ENCODE measurements around the gene SMOC1.

The SMOC1 gene

GRCh38 chr14:70011708-70012107, 132.5 kb downstream of the SMOC1 start:
- TF ChIP-seq SIN3A (IDR thresholded peaks at IDR 0.05; ENCODE audit: borderline replicate concordance, insufficient read depth, low read length) (no peak), TAF1 (IDR thresholded peaks at IDR 0.05; ENCODE audit: borderline replicate concordance, insufficient read depth, low read length) (no peak), FOXP2 (optimal IDR thresholded peaks at IDR 0.05; ENCODE audit: borderline replicate concordance, extremely low read depth, extremely low read length, insufficient read depth) (no peak)

GRCh38 chr14:70013271-70013873, 134.2 kb downstream of the SMOC1 start:
- TF ChIP-seq POLR2AphosphoS5 (IDR thresholded peaks at IDR 0.05; ENCODE audit: low read depth, low read length) (no peak), REST (IDR thresholded peaks at IDR 0.05; ENCODE audit: insufficient read depth in 1 of 2, low read depth in 2 of 2, low read length in 2 of 2) (no peak), TAF1 (IDR thresholded peaks at IDR 0.05; ENCODE audit: borderline replicate concordance, insufficient read depth, low read length) (no peak), SIN3A (IDR thresholded peaks at IDR 0.05; ENCODE audit: borderline replicate concordance, insufficient read depth, low read length) (no peak)

- TF ChIP-seq FOXP2 (optimal IDR thresholded peaks at IDR 0.05; ENCODE audit: borderline replicate concordance, extremely low read depth, extremely low read length, insufficient read depth) (no peak), POLR2AphosphoS5 (IDR thresholded peaks at IDR 0.05; ENCODE audit: low read depth, low read length) (no peak), REST (IDR thresholded peaks at IDR 0.05; ENCODE audit: insufficient read depth in 1 of 2, low read depth in 2 of 2, low read length in 2 of 2) (no peak), TAF1 (IDR thresholded peaks at IDR 0.05; ENCODE audit: borderline replicate concordance, insufficient read depth, low read length) (no peak), SIN3A (IDR thresholded peaks at IDR 0.05; ENCODE audit: borderline replicate concordance, insufficient read depth, low read length) (no peak)
Measured at GRCh38 chr14:70014406-70015095, 135.3 kb downstream of the SMOC1 start.

- no peak for TF ChIP-seq FOXP2 (optimal IDR thresholded peaks at IDR 0.05; ENCODE audit: borderline replicate concordance, extremely low read depth, extremely low read length, insufficient read depth)
- TF ChIP-seq POLR2AphosphoS5 (IDR thresholded peaks at IDR 0.05; ENCODE audit: low read depth, low read length), result no peak
- no peak for TF ChIP-seq TAF1 (IDR thresholded peaks at IDR 0.05; ENCODE audit: borderline replicate concordance, insufficient read depth, low read length)
- TF ChIP-seq REST (IDR thresholded peaks at IDR 0.05; ENCODE audit: insufficient read depth in 1 of 2, low read depth in 2 of 2, low read length in 2 of 2), result no peak
- TF ChIP-seq SIN3A (IDR thresholded peaks at IDR 0.05; ENCODE audit: borderline replicate concordance, insufficient read depth, low read length), result no peak
Measured at GRCh38 chr14:70018230-70018629, 139.0 kb downstream of the SMOC1 start.

- TF ChIP-seq POLR2AphosphoS5 (IDR thresholded peaks at IDR 0.05; ENCODE audit: low read depth, low read length), result no peak
Measured at GRCh38 chr14:70018713-70019211, 139.5 kb downstream of the SMOC1 start.

- TF ChIP-seq TAF1 (IDR thresholded peaks at IDR 0.05; ENCODE audit: borderline replicate concordance, insufficient read depth, low read length), result no peak
- no peak for TF ChIP-seq POLR2AphosphoS5 (IDR thresholded peaks at IDR 0.05; ENCODE audit: low read depth, low read length)
- TF ChIP-seq SIN3A (IDR thresholded peaks at IDR 0.05; ENCODE audit: borderline replicate concordance, insufficient read depth, low read length), result no peak
Measured at GRCh38 chr14:70019695-70020094, 140.5 kb downstream of the SMOC1 start.

Data from PFSK-1 (cell line).